Keratinocyte (primary cell): Measurements from ENCODE around the gene DENND5B. TPM values are rescaled to one million over a fixed set of nuclear protein-coding genes. Genes with fewer than 3 reads are reported as not detected.
A peak's percentile ranks its signal among the peaks of the same experiment; 100 is the strongest.

ENCODE experiments used
- DNase-seq: peaks from one replicate; pipeline ENCODE4 v3.0.0-alpha.2; 2011; ENCODE audit warnings: low read depth, missing footprints, low spot score
- FAIRE-seq: peaks from 2 replicates; lab custom pipeline; 2011; peaks lifted over from hg19 to GRCh38; lab: Jason Lieb, UNC
- H2AFZ ChIP-seq: 2 replicates; pipeline ENCODE4 v1.6.0; 2012; ENCODE audit warnings: low read length, control low read depth, inconsistent platforms; ENCODE audit not compliant: control insufficient read depth
- H3K27ac ChIP-seq: 2 replicates; pipeline ENCODE4 v1.5.1; 2011; ENCODE audit warnings: low read length; ENCODE audit not compliant: control insufficient read depth, insufficient read depth
- H3K27me3 ChIP-seq: 3 replicates; pipeline ENCODE4 v1.6.0; 2011; ENCODE audit warnings: low read length; ENCODE audit not compliant: control insufficient read depth, insufficient read depth; ENCODE audit errors: extremely low read depth
- H3K36me3 ChIP-seq, 2 experiments: 2 replicates in 1 of 2; 3 replicates in 1 of 2; pipeline ENCODE4 v1.5.1; 2011; ENCODE audit warnings: low read length in 2 of 2, mild to moderate bottlenecking in 1 of 2; ENCODE audit not compliant: control insufficient read depth in 2 of 2, insufficient read depth in 2 of 2; ENCODE audit errors: extremely low read depth in 1 of 2
- H3K4me1 ChIP-seq: 3 replicates; pipeline ENCODE4 v1.5.1; 2011; ENCODE audit warnings: low read length; ENCODE audit not compliant: control insufficient read depth, insufficient read depth; ENCODE audit errors: extremely low read depth
- H3K4me2 ChIP-seq: 3 replicates; pipeline ENCODE4 v1.6.0; 2011; ENCODE audit warnings: low read depth, low read length; ENCODE audit not compliant: control insufficient read depth, insufficient read depth; ENCODE audit errors: extremely low read depth
- H3K4me3 ChIP-seq, 3 experiments: fragments of 200-600 bp in 1 of 3; sonication (generic) in 1 of 3; 2 replicates in 2 of 3; 3 replicates in 1 of 3; pipeline ENCODE4 v1.5.1; 2011 to 2016; ENCODE audit warnings: low read length in 3 of 3, mild to moderate bottlenecking in 3 of 3, control low read depth in 2 of 3, inconsistent platforms in 1 of 3, low read depth in 1 of 3, mixed read lengths in 1 of 3, mixed run types in 1 of 3, moderate library complexity in 1 of 3; ENCODE audit not compliant: control insufficient read depth in 2 of 3, insufficient read depth in 2 of 3; ENCODE audit errors: extremely low read depth in 1 of 3
- H3K79me2 ChIP-seq: 2 replicates; pipeline ENCODE4 v1.6.0; 2012; ENCODE audit warnings: low read length; ENCODE audit not compliant: control insufficient read depth, insufficient read depth
- H3K9ac ChIP-seq: 3 replicates; pipeline ENCODE4 v1.6.0; 2011; ENCODE audit warnings: low read length; ENCODE audit not compliant: control insufficient read depth, insufficient read depth; ENCODE audit errors: extremely low read depth
- H3K9me1 ChIP-seq: 3 replicates; pipeline ENCODE4 v1.6.0; 2011; ENCODE audit warnings: low read length; ENCODE audit not compliant: control insufficient read depth, insufficient read depth; ENCODE audit errors: extremely low read depth
- H3K9me3 ChIP-seq: 2 replicates; pipeline ENCODE4 v1.5.1; 2012; ENCODE audit warnings: low read depth, low read length; ENCODE audit not compliant: control insufficient read depth
- H4K20me1 ChIP-seq: 3 replicates; pipeline ENCODE4 v1.6.0; 2011; ENCODE audit warnings: low read length; ENCODE audit not compliant: control insufficient read depth, insufficient read depth; ENCODE audit errors: extremely low read depth
- CTCF ChIP-seq, 3 experiments: IDR thresholded peaks in 1 of 3; conservative IDR thresholded peaks in 1 of 3; optimal IDR thresholded peaks in 1 of 3; 2 replicates in 2 of 3; 3 replicates in 1 of 3; pipeline versions ENCODE3 to v1.5.1; 2011; ENCODE audit warnings: low read length in 3 of 3, mild to moderate bottlenecking in 3 of 3, moderate library complexity in 2 of 3, control low read depth in 1 of 3, inconsistent platforms in 1 of 3; ENCODE audit not compliant: insufficient read depth in 2 of 3; ENCODE audit errors: extremely low read depth in 1 of 3
- EZH2 ChIP-seq: IDR thresholded peaks from one replicate; pipeline ENCODE4 v1.6.1; 2012; ENCODE audit warnings: inconsistent platforms, mild to moderate bottlenecking, low read length, moderate library complexity
- dilution Hi-C: fragments of 300-500 bp; cut with MboI; formaldehyde crosslinking; loops from one replicate; pipeline ENCODE4 v1.7.0; 2020; ENCODE audit warnings: low sequenced_read_pairs; ENCODE audit not compliant: extremely low pct_ligation_motif_present
- polyA plus RNA-seq, 5 experiments: library from polyadenylated mRNA; depleted of rRNA in 3 of 5; stranded (reverse) in 3 of 5; stranded (forward) in 1 of 5; unstranded in 1 of 5; fragments of >200 nt; gene quantifications; 1 replicate in 1 of 5; 2 replicates in 3 of 5; 3 replicates in 1 of 5; pipeline versions ENCODE4 v1.2.1 to v1.2.3, GENCODE V29; 2011 to 2012; ENCODE audit warnings: missing spikeins in 2 of 5, low read depth in 1 of 5, low replicate concordance in 1 of 5

The DENND5B gene
- polyA plus RNA-seq, 1 donor (not counting 4 experiments of a cell fraction or from before 2014, with no cell fraction given) = 4.7 TPM

DNA sequence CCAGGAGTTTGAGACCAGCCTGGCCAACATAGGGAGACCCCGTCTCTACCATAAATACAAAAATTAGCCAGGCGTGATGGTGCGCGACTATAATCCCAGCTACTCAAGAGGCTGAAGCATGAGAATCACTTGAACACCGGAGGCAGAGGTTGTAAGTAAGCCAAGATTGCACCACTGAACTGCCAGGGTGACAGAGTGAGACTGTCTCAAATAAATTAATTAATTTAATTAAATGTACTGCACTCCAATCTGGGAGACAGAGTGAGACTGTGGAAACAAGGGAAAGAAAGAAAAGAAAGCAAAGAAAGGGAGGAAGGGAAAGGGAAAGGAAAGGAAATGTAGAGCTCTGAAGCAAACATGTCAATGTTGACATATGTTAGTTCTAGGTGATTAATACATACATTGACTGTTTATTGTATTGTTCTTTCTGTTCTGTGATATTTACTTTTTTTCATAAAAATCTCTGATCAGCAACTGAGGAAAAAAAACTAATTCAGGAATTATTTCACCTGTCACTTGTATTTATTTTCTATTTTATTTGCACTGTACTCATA is 99.6 kb downstream of the DENND5B start:
- no peaks in the 10 kb centered on the region for H4K20me1 ChIP-seq
- H3K36me3 ChIP-seq = no peaks in the 10 kb centered on the region
- peak overlapping the region; percentile 75 for H3K27ac ChIP-seq
- H3K9ac ChIP-seq = peak overlapping the region; percentile 37
- H3K4me1 ChIP-seq = peaks cover 27% of the 10 kb centered on the region
- dilution Hi-C loops = no loop called here
- TF ChIP-seq EZH2 (no peak), CTCF (optimal IDR thresholded peaks at IDR 0.05 in 1 of 3, IDR thresholded peaks at IDR 0.05 in 1 of 3, conservative IDR thresholded peaks at IDR 0.05 in 1 of 3; ENCODE audit: extremely low read depth in 1 of 3, insufficient read depth in 2 of 3, low read length in 3 of 3) (no peak)
- H3K4me3 ChIP-seq = peak overlapping the region in 1 of 3 experiments; percentile 26
- H3K27me3 ChIP-seq = no peaks in the 10 kb centered on the region
- no peaks in the 10 kb centered on the region for H3K9me1 ChIP-seq
- H3K4me2 ChIP-seq = peak overlapping the region; percentile 77
- H3K79me2 ChIP-seq = no peaks in the 10 kb centered on the region
- H2AFZ ChIP-seq = peak overlapping the region; percentile 30
- no peaks in the 10 kb centered on the region for H3K9me3 ChIP-seq
- FAIRE-seq (peak; percentile 9), DNase-seq (no peak)

DNA sequence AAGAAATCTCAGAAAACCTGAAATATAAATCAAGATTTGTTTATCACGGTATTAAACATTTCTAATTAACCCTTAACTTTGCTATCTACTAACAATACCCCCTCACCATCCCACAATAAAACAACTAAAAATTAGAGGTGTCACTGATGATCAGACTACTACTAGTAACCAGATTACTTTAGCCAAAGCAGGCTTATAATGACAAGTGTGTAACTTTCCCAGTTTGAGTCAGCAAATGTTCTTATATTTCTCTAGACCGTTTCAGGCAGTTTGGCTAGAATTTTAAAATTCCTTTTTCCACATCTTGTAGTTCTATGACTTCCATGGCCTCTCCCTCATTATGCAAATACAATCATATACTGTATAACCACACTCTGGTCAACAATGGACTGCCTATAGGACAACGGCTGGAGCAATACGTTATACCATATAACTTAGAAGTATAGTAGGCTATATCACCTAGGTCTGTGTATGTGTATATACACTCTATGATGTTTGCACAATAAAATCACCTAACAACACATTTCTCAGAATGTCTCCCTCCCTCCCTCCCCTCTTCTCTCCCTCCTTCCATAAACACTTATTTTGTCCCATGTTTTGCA is 102.1 kb downstream of the DENND5B start:
- Histone ChIP-seq H3K4me3 (no peak overlapping the region), H3K36me3 (no peaks in the 10 kb centered on the region), H3K27ac (no peak overlapping the region), H3K9ac (no peak overlapping the region), H3K79me2 (no peaks in the 10 kb centered on the region), H3K9me1 (no peaks in the 10 kb centered on the region), H3K4me1 (peaks cover 24% of the 10 kb centered on the region), H3K4me2 (no peak overlapping the region), H4K20me1 (no peaks in the 10 kb centered on the region), H3K27me3 (no peaks in the 10 kb centered on the region), H2AFZ (no peak overlapping the region), H3K9me3 (no peaks in the 10 kb centered on the region)
- DNase-seq (no peak), FAIRE-seq (no peak)
- dilution Hi-C loops = no loop called here
- no peak for TF ChIP-seq EZH2
- no peak for TF ChIP-seq CTCF (optimal IDR thresholded peaks at IDR 0.05 in 1 of 3, IDR thresholded peaks at IDR 0.05 in 1 of 3, conservative IDR thresholded peaks at IDR 0.05 in 1 of 3; ENCODE audit: extremely low read depth in 1 of 3, insufficient read depth in 2 of 3, low read length in 3 of 3)
